Measurements from ENCODE around the gene VPS35.

The VPS35 gene

DNA sequence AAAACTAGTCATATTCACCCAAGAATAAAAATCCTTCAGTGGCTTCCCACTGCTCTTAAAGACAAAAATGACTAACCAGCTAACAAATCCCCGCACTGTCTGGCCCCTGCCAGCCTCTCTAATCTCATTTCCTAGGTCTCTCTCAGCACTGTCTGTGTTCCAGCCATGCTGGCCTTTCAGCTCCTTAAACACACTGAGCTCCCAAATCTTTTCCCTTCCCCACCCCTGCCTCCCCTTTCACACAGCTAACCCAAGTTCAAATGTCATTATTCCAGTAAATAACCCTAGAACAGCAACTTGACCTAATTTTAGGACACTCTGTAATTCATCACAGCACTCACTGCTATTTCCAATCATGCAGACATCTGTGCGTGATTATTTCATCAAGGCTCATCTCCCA is 75.6 kb downstream of the VPS35 start:
- DNase-seq (ENCODE audit: low read depth) = no peak

DNA sequence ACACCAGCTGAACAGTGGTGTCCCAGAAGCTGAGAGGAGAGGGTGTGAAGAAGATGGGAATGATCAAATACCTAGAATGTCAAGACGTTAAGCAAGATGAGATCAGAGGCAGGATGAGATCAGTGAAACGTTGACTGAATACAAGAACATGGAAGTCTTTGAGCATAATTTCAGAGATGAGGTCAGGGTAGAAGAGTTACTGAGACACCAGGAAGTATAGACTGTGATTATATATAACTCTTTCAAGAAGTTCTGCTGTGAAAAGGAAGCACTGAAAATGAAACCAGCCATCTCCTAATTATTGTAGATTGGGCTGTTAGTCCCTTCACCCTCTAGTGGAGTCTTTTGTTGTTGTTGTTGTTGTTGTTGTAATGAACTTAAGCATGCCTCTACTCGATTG is 76.9 kb downstream of the VPS35 start:
- no peak for DNase-seq (ENCODE audit: low read depth)

DNA sequence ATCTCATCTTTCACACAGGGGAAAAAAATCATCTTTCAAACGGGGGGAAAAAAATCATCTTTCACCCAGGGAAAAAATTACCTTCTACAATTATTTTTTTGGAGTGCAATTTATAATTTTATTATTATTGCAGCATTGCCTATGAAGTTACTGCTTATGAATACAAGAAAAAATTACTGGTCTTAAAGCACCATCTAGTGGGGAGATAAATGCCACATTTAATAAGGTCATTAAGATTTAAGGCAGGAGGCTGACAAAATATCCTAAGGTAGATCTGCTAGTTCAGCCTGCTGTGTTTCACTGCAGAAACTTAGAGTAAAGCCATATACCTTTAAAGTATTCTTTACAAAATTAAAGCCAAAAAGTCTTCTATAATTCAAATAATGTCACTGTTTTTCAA is 81.4 kb downstream of the VPS35 start:
- DNase-seq (ENCODE audit: low read depth) = no peak

DNA sequence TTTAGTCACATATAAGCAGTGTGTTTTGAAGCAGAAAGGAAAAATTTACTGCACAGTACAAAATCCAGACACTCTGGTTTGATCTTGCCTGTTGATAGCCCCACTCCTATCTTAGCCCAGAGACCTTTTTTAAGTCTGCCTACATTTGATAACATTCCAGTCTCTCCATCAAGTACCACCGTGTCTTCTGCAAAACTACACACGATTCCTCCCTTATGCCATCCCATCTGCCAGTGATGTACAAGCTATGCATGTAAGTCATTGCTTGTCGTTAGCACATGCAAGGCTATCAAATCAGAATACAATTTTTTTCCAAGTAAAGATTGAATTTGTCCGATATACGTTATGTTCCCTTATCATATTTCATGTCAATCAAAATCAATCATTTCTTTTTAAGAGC is 82.7 kb downstream of the VPS35 start:
- DNase-seq (ENCODE audit: low read depth) = no peak

All from T-helper 22 cell (primary cell).